Activated naive CD4-positive, alpha-beta T cell treated with anti-CD3 and anti-CD28 coated beads, Interleukin-2, amount 50 U/mL, for 72 hours (primary cell): ENCODE results near the gene DMAC2L. TPM values are rescaled to one million over a fixed set of nuclear protein-coding genes. Genes with fewer than 3 reads are reported as not detected.
A peak's percentile ranks its signal among the peaks of the same experiment; 100 is the strongest.

Experiments
- ATAC-seq, 2 donors: fragments of 150-1000 bp; cut with Tn5 transposase; 2 replicates each; pipeline ENCODE4 v1.10.0; 2021; ENCODE audit warnings: mild to moderate bottlenecking in 2 of 2, moderate library complexity in 2 of 2
- DNase-seq, 2 donors: peaks; one replicate each; pipeline ENCODE4 v3.0.0; 2021 to 2022; ENCODE audit warnings: low spot score in 2 of 2
- H3K27ac Mint-ChIP-seq, 2 donors: one replicate each; pipeline ENCODE4 v1.8.0; 2022; ENCODE audit warnings: mild to moderate bottlenecking in 2 of 2, mixed read lengths in 2 of 2
- H3K36me3 Mint-ChIP-seq, 2 donors: one replicate each; pipeline ENCODE4 v1.8.0; 2022; ENCODE audit warnings: mixed read lengths in 2 of 2
- H3K9me3 Mint-ChIP-seq, 2 donors: one replicate each; pipeline ENCODE4 v1.8.0; 2022; ENCODE audit warnings: mixed read lengths in 2 of 2
- total RNA-seq, 2 donors: library from RNA; stranded (reverse); gene quantifications; one replicate each; pipeline ENCODE4 v1.2.3, GENCODE V29; 2022

Gene DMAC2L
- total RNA-seq, 2 donors from 2014 or later: 13.6 to 17.2 TPM

DNA sequence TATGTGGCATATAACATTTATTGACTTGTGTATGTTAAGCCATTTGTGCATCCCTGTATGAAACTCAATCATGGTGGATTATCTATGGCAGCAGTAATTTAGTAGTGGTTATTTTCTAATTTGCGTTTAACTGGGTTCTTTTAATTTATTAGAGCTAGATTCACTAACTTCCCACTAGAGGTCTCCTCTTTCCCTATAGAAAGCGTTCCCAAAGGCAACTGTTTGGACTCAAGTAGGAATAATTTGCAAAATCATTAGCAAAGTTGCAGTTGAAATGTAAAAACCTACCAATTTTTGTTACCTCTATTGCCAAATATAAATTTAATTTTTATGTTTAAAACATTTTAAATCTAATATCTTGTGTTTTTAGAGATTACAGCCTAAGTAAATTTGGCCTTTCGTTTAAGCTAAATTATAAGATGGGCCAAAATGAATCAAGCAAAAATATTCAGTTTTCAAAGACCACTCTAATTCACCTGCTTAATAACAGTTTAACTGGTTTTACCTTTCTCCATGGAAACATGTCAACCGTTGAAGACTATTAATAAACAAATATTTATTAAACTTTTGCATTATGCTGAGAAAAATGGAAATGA lies 6.0 kb downstream of the DMAC2L start:
- Mint-ChIP-seq H3K27ac (no peak overlapping the region), H3K36me3 (peaks cover 7 to 9% of the 10 kb centered on the region in 2 donors), H3K9me3 (peaks cover 0 to 5% of the 10 kb centered on the region in 2 donors)
- ATAC-seq: no peak
- no peak for DNase-seq

DNA sequence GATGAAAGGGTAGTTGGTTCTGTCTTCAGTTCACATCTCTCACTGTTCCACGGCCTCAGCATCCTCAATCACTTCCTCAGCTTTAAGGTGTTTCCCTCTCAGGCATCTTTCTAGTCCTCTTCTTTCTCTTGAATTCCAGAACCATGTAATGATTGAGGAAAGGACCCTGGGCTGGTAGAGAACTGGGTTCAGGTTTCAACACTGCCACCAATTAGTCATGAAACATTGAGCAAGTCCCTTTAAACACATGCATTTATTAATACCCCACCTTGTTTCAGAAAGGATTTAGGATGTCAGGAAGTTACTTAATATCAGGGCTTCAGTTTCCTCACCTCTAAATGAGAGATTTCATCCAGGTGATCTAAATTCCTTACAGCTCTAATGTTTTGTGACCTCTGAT lies 7.2 kb downstream of the DMAC2L start:
- peaks cover 2 to 3% of the 10 kb centered on the region in 2 donors for H3K36me3 Mint-ChIP-seq
- no peak for ATAC-seq
- no peak for DNase-seq
- peaks cover 0 to 2% of the 10 kb centered on the region in 2 donors for H3K9me3 Mint-ChIP-seq
- no peak overlapping the region for H3K27ac Mint-ChIP-seq

DNA sequence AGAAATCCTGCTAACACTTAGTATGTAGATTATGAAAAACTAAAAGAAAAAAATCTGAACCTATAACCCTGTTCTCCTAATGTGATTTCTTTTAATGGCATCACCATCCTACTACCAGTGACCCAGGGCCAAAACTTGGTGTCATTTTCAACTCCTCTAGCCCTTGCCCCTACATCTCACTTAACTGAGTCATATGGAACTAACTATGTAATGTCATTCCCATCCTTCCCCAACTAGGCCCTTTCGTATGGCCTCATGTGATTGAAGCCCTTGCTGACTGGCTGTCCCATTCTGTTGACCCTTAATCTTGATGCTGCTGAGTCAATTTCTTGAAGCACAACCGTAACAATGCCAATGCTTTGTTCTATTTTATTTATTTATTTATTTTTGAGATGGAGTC lies 7.6 kb downstream of the DMAC2L start:
- DNase-seq (no peak), ATAC-seq (no peak)
- no peaks in the 10 kb centered on the region for H3K9me3 Mint-ChIP-seq
- no peak overlapping the region for H3K27ac Mint-ChIP-seq
- H3K36me3 Mint-ChIP-seq: no peaks in the 10 kb centered on the region

DNA sequence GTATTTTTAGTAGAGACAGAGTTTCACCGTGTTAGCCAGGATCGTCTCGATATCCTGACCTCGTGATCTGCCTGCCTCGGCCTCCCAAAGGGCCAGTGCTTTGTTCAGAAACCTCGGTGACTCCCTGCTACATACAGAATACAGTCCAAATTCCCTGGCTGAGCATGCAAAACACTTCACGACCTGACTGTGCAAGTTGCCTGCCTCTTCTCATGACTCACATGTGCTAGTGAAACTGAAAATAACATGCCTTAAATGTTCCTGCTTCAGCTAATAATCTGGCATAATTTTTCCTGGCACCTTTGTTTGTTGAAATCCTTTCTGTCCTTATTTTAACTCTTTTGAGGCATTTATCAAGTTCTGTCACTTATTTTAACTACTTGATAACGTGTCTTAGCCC lies 8.2 kb downstream of the DMAC2L start:
- ATAC-seq (peak in 1 of 2 donors; percentile 15), DNase-seq (no peak)
- Mint-ChIP-seq H3K27ac (no peak overlapping the region), H3K36me3 (peaks cover 0 to under 1% of the 10 kb centered on the region in 2 donors), H3K9me3 (no peaks in the 10 kb centered on the region)

DNA sequence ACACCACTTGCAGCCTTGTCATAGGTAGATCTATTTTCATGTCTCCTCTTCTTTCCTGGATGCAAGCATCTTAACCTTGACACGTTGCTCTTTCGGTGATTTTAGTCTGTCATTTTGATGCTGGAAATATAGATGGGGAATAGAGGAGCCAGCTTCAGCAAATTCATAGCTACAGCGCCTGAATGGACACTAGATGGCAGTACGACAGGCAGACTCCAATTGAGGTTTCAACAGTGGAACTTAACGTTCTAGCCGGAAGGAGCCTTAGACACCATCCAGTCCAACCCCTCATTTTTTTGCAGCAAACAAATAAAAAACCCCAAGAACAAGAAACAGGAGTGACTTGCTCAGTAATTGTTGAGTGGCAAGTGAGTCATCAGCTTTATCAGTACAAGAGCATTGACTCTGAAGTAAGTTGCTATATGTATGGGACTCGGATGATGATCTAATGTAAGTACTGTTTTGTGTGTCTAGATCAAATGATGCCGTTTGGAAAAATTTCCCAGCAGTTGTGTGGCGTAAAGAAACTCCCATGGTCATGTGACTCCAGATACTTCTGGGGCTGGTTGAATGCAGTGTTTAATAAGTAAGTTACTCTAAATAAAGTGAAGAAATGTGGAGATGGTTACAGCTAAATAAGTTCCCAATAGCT lies 9.0 kb downstream of the DMAC2L start:
- ATAC-seq: peak; percentile 97
- peaks cover 0 to 6% of the 10 kb centered on the region in 2 donors for H3K36me3 Mint-ChIP-seq

DNA sequence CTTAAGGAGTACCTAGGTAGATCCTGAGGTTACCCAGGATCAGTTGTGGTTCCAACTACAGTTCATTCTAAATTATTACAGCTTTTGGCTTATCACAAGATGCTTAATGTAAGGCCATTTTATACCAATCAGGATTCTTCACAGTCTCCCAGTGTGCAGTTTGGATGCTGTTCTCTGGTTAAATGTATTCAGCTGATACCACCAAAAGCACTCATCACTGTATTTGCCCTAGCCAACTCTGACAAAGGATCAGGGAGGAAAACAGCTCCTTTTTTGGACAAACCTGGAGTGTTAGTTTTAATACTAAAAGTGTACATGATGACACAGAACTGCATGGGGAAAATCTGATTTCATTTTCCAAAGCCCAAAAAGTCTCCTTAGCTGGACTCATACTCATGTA lies 19.5 kb downstream of the DMAC2L start:
- no peak overlapping the region for H3K27ac Mint-ChIP-seq
- H3K9me3 Mint-ChIP-seq: no peaks in the 10 kb centered on the region

More for the DNA sequence above, 9.0 kb downstream of the DMAC2L start:
- Mint-ChIP-seq H3K9me3 (no peaks in the 10 kb centered on the region), H3K27ac (no peak overlapping the region)
- DNase-seq: peak; percentile 57 to 69

DNA sequence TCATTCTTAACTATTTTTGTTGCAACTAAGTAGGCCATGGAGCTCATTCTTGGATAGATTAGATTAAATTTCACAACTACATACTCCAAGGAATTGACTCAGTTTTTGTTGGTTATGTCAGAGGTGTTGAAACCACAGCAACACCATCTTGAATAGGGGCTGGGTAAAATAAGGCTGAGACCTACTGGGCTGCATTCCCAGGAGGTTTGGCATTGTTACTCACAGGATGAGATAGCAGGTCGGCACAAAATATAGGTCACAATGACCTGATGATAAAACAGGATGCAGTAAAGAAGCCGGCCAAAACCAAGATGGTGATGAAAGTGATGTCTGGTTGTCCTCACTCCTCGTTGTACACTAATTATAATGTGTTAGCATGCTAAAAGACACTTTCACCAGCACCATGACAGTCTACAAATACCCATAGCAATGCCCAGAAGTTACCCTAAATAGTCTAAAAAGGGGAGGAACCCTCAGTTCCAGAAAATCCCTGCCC lies 20.9 kb downstream of the DMAC2L start:
- DNase-seq (no peak), ATAC-seq (no peak)
- no peaks in the 10 kb centered on the region for H3K36me3 Mint-ChIP-seq
- peak overlapping the region in 1 of 2 donors; percentile 38 for H3K27ac Mint-ChIP-seq
- no peaks in the 10 kb centered on the region for H3K9me3 Mint-ChIP-seq

More for the DNA sequence above, 19.5 kb downstream of the DMAC2L start:
- no peaks in the 10 kb centered on the region for H3K36me3 Mint-ChIP-seq
- no peak for DNase-seq
- no peak for ATAC-seq

DNA sequence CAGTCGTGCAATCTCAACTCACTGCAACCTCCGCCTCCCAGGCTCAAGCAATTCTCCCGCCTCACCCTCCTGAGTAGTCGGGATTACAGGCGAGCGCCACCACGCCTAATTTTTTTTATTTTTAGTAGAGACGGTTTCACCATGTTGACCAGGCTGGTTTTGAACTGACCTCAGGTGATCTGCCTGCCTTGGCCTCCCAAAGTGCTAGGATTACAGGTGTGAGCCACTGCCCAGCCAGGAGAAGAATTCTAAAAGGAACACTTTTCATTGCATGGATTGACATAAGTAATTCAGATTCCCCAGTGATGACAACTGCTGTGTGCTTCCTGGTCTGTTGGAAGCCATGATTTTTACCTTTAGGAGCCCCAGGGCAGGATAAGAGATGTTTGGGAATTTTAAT lies 22.1 kb downstream of the DMAC2L start:
- peaks cover 0 to 7% of the 10 kb centered on the region in 2 donors for H3K36me3 Mint-ChIP-seq
- H3K27ac Mint-ChIP-seq: no peak overlapping the region
- ATAC-seq (no peak), DNase-seq (no peak)
- no peaks in the 10 kb centered on the region for H3K9me3 Mint-ChIP-seq

DNA sequence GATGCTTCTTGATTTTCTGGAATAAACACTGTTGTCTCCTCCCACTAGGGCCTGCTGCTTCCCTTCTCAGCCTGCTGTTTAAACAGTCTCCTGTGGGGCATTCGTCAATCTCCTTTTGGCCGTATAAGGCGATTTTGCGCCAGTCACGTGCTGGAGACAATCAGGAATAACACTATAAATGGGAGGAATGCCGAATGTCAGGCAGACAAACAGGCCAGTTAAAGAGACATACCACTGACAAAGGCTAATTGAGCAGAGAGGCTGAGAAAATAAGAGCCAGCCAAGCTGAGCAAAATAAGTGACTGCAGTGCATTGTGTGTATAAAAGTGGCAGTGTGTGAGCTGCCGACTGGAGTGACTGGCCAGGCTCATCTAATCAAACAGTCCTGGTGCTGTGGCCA lies 23.3 kb downstream of the DMAC2L start:
- H3K9me3 Mint-ChIP-seq: no peaks in the 10 kb centered on the region
- peak overlapping the region; percentile 62 to 83 for H3K27ac Mint-ChIP-seq
- H3K36me3 Mint-ChIP-seq: peaks cover 0 to 7% of the 10 kb centered on the region in 2 donors
- DNase-seq: no peak
- no peak for ATAC-seq

DNA sequence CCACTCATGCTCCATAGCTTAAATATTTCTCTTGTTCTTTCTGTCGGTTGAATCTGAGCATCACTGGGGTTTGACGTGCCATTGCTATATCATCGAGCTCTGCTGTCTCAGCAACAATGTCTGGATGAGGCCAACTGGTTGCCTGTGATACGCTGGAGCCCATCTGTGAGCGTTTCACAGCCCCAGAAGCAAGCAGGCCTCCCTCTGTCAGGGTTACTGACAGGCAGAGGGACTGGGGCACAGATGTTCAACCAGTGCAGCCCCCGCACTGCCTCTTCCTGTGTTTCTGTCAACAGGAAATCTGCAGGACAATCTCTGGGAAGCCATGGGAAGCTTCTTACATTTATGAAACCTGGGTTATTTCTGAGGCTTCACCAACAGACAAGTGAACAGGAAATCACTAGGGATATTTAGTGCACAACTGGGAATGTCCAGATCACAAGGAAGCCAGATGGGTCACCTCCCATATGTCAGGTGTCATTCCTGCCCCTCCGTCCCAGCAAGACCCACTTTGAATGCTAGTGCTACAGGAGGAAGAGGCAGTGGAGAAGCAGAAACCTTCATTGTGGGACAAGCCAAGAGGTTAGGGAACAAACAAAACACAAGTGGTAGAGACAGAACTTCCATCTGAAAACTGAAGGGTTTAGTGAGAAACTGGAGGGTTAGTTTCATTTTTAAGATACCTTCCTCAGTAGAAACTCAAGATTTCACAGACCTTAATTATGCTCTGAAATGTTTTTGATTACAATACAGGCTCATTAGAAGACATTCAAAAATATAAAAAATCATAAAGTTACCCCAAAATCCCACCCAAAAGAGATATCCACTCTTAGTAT lies 24.1 kb downstream of the DMAC2L start:
- Mint-ChIP-seq H3K9me3 (no peaks in the 10 kb centered on the region), H3K27ac (peak overlapping the region in 1 of 2 donors; percentile 62), H3K36me3 (peaks cover 0 to 7% of the 10 kb centered on the region in 2 donors)
- DNase-seq: no peak
- peak in 1 of 2 donors; percentile 43 for ATAC-seq

DNA sequence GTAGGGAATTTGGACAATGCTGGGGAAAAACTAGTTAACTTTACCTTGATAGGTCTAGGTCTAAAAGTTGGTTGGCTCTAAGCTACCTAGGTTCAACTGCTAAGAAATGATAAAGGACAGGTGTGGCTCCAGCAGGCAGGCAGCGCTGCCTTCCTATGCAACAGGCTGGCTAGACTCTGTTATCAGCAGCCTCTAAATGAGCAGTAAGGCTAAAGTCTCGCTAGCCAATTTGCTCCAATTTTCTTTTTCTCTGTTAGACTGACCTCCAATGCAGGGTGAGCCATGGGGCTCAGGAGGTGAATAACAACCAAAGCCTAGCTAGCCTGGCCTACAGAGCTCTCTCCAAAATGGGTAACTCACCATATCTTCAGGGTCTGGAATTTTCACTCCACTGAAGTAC lies 26.5 kb downstream of the DMAC2L start:
- ATAC-seq (no peak), DNase-seq (no peak)
- Mint-ChIP-seq H3K9me3 (no peaks in the 10 kb centered on the region), H3K36me3 (peaks cover 0 to 7% of the 10 kb centered on the region in 2 donors), H3K27ac (no peak overlapping the region)

DNA sequence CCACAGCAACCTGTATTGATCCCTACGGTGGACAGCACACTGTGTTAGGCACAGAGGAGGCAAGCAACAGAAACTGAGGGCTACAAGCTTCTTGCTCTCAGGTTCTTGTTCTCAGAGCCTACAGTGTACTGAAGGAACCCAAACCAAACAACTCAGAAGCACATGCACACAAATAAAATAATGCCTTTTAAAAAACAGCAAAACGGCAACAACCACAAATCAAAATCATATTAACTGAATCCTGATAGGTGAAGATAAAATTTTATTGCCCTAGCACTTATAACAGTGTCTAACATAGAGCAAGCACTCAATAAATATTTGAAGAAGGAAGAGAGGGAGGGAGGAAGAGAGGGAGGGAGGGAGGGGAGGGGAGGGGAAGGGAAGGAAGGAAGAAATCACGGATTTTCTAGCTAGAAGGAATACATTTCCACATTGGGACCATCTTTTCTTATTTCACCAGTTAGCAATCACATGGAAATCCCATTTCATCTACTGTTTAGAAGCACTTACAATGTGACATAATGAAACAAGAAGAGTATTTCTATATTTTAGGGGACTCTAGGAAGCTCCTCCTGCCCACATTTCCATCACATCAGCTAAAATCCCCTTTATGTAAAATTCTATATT lies 27.2 kb downstream of the DMAC2L start:
- no peaks in the 10 kb centered on the region for H3K9me3 Mint-ChIP-seq
- H3K27ac Mint-ChIP-seq: no peak overlapping the region
- ATAC-seq: no peak
- H3K36me3 Mint-ChIP-seq: peaks cover 0 to 7% of the 10 kb centered on the region in 2 donors
- DNase-seq: no peak

DNA sequence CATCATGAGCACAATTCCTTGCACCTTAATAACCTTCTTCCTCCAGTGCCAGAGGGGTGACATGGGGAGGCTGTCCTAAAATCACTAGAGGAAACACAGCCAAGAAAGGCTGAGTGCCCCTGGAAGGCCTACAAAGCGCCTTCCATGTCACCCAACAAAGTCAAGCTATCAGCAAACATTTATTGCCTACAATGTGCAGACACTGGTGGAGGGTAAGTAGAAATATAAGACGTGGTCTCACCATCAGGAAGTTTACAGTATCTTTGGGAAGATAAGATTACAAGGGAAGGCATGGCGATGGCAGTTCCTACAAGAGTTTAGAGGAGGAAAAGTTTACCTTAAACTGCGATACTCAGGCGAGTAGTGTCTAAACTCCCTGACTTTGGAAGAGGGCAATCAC lies 27.9 kb downstream of the DMAC2L start:
- no peak overlapping the region for H3K27ac Mint-ChIP-seq
- no peak for DNase-seq
- no peaks in the 10 kb centered on the region for H3K9me3 Mint-ChIP-seq
- no peak for ATAC-seq
- H3K36me3 Mint-ChIP-seq: peaks cover 0 to 7% of the 10 kb centered on the region in 2 donors

DNA sequence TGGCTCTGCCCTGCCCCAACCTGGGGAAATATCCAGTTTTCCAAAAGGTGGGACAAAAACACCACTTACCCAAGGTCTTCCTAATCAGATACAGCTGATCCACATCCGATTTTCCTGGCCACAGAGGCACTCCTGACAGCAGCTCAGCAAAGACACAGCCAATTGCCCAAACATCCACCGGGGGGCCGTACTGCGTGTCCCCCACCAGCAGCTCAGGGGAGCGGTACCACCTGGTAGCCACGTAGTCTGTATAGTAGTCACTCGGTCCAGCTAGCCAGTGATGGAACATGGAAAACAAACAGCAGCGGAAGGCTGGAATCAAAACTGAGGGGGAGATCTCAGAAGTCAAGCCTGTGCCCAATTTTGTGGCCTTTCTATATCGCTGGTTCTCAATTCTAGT lies 28.8 kb downstream of the DMAC2L start:
- peaks cover 0 to 7% of the 10 kb centered on the region in 2 donors for H3K36me3 Mint-ChIP-seq
- H3K9me3 Mint-ChIP-seq: no peaks in the 10 kb centered on the region
- DNase-seq: peak in 1 of 2 donors; percentile 7
- ATAC-seq: no peak
- no peak overlapping the region for H3K27ac Mint-ChIP-seq

DNA sequence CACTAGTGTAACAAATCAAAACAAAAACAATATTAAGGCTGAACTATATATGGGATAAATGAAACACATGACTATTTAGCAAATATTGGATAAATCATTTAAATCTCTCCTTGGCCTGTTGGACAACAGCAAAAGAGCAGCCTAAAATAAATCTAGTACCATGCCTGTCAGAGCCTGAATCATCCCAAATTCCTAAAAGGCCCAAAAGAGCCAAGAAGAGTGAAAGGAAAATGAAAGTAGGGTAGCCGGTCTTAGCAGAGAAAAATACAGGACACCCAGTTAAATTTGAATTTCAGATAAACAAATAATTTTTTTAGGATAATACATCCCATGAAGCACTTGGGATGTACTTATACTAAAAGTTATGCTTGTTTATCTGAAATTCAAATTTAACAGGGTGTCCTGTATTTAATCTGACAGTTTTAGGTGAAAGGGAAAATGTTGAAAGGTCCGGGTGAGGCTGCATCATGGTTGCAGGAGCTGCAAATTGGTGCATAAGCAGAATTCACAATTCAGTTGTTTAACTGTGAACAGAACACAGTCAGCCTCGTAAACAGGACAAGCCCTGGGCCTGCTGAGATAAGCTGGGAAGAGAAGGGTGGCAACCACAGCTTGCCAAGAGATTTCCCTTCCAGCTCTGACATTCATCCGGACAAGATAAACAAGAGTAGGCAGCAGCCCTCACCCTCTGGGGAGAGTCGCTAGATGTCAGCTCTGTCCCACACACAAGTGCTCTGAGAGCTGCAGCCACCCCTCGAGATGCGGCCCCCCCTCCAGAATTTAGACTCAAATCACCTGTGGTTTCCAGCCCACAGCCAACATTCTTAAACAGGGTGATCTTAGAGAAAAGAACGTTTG lies 30.3 kb downstream of the DMAC2L start:
- ATAC-seq (no peak), DNase-seq (peak in 1 of 2 donors; percentile 23)
- Mint-ChIP-seq H3K9me3 (no peaks in the 10 kb centered on the region), H3K36me3 (peaks cover 0 to 7% of the 10 kb centered on the region in 2 donors), H3K27ac (no peak overlapping the region)

DNA sequence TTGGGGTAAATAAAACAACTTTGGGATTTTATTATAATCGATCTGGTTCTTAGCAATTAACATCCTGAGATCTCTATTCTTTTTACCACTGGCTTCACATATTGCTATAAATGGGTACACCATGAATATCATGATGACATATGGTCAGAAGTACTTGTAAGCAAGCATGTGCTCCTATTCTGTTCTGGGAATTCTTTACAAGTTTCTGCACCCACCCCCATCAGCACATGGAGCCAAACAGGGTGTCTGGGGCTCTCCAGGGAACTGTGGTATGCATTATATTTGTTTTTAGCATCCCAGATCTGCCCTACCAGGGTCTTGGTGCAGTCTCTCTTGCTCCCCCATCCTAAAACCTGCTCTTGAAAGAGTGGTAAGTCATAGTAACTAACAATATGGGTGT lies 31.3 kb downstream of the DMAC2L start:
- Mint-ChIP-seq H3K9me3 (no peaks in the 10 kb centered on the region), H3K27ac (peak overlapping the region; percentile 36 to 89), H3K36me3 (peaks cover 0 to 6% of the 10 kb centered on the region in 2 donors)
- ATAC-seq (no peak), DNase-seq (no peak)
